ENCODE measurements around the gene MEF2C. TPM values are rescaled to one million over a fixed set of nuclear protein-coding genes. Genes with fewer than 3 reads are reported as not detected.

The MEF2C gene
- polyA plus RNA-seq, 4 donors, result 0.89 to 11.5 (median 5.9) TPM

DNA sequence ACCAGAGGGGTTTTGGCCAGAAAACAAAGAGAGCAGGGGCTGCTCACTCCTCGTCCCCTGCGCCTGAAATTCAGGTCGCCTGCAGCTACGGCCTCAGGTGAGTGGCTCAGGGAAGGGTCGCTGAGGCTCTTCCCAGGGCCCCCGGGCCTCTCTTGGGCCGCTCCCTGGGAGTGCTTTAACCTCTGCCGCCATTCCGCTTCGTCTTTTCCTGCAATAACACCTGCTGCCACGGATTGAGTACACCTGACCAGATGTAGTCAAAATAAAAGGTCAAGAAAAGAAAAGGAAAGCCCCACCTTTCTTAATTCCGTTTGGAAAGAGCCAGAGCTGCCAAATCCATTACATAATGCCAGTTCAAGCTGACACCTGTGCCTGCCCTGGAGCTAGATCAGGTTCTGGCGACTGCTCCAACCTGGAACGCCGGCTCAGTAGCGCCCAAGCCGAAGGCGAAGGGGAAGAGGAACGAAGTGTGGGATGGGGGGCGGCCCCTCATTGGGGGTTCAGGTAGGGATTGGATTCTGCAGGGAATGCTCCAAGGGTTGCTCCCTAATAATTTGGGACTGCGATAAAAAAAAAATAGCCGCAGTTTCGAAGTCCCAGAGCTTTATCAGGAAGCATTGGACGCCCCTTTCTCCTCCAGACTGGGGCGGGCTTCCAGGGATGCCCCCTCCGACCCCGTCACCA, 193.9 kb downstream of the MEF2C start:
- H3K27ac ChIP-seq (ENCODE audit: low read depth in 1 of 3, low read length in 2 of 3), result no peak overlapping the region
- no peak overlapping the region for H3K4me3 ChIP-seq (ENCODE audit: low read depth in 1 of 3, low read length in 3 of 3)
- H3K4me1 ChIP-seq (ENCODE audit: control insufficient read depth in 3 of 3, insufficient read depth in 2 of 3, low read depth in 1 of 3, low read length in 2 of 3), result peaks cover 0 to 15% (median 0%) of the 10 kb centered on the region in 3 donors
- no peaks in the 10 kb centered on the region for H3K36me3 ChIP-seq (ENCODE audit: control insufficient read depth in 3 of 3, insufficient read depth in 2 of 3, low read depth in 1 of 3, low read length in 3 of 3)
- WGBS, 3 donors, result 5 to 10% (median 6%) methylated on average over 27 of the region's 27 CpGs
- H3K27me3 ChIP-seq (ENCODE audit: control insufficient read depth in 3 of 3, insufficient read depth in 3 of 3, low read length in 3 of 3), result peaks cover 8 to 100% (median 60%) of the 10 kb centered on the region in 3 donors
- H3K9me3 ChIP-seq (ENCODE audit: control insufficient read depth in 2 of 2, insufficient read depth in 1 of 2, low read depth in 1 of 2, low read length in 1 of 2), result no peaks in the 10 kb centered on the region
- no peak for FAIRE-seq
- no peak for DNase-seq

DNA sequence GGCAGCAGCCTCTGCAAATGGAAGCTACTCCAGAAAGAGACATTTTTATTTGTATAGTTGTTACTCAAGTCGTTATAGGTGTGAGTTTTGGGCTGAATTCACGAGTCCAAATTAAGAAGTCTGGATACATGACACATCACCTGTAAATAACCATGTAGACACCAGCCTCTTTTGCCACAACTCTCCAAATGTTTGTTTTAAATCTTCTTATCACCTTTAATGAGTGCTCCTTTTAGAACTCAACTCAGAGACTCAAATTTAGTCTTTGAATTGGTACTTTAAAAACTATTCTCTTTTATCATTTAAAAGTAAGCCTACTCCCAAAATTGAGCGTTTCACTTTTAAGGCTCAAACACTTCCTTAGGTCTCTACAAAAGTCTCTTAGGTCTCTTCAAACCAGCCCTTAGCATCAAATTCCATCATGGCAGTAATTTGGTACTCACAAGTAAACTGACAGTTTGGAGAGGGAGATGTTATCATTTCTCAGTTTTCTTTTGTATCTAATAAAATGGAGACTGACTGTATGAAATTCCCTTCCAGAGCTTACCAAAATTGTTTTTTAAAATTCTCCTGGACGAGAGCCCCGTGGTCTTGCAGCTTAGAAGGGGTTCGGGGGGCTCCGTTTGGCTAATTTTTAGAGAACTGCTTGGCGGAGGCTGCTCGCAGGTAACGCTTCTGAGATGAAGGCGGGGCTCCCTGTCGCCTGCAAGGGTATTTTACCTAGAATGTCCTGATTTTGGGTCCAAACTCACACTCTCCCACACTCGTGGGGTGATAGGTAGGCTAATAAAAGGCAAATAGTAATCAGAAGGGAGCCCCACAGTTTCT, 194.6 kb downstream of the MEF2C start:
- Histone ChIP-seq H3K4me1 (ENCODE audit: control insufficient read depth in 3 of 3, insufficient read depth in 2 of 3, low read depth in 1 of 3, low read length in 2 of 3) (peaks cover 0 to 19% (median 0%) of the 10 kb centered on the region in 3 donors), H3K36me3 (ENCODE audit: control insufficient read depth in 3 of 3, insufficient read depth in 2 of 3, low read depth in 1 of 3, low read length in 3 of 3) (no peaks in the 10 kb centered on the region), H3K27me3 (ENCODE audit: control insufficient read depth in 3 of 3, insufficient read depth in 3 of 3, low read length in 3 of 3) (peaks cover 3 to 100% (median 61%) of the 10 kb centered on the region in 3 donors), H3K9me3 (ENCODE audit: control insufficient read depth in 2 of 2, insufficient read depth in 1 of 2, low read depth in 1 of 2, low read length in 1 of 2) (peaks cover 0 to 3% of the 10 kb centered on the region in 2 donors), H3K4me3 (ENCODE audit: low read depth in 1 of 3, low read length in 3 of 3) (no peak overlapping the region), H3K27ac (ENCODE audit: low read depth in 1 of 3, low read length in 2 of 3) (no peak overlapping the region)
- WGBS, 3 donors, result 7 to 11% (median 8%) methylated on average over 13 of the region's 13 CpGs
- no peak for FAIRE-seq
- no peak for DNase-seq

DNA sequence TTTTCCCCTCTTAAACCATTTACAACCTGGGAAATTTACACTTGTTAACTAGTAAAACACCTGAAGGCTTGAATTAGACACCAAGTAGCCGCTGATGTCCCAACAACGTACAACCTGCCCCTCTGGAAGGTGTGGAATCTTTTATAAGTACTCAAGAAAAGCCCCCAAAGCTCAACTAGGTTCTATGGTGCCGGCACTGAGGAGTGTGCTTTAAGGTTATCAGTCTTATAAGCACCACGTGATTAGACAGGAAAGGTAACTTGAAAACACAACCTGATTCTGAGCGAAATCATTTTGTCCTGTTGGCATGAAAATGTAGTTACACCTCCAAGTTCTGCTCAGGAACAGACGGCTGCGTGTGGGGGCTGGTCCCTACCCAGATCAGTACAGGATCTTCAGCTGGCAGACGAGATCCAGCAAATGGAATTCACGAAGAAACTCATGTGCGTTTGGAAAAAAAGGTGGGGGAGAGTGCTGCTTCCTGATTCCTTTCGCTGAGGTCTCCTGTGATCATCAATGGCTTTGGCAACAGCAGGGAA, 195.5 kb downstream of the MEF2C start:
- peaks cover 0 to 3% of the 10 kb centered on the region in 2 donors for H3K9me3 ChIP-seq (ENCODE audit: control insufficient read depth in 2 of 2, insufficient read depth in 1 of 2, low read depth in 1 of 2, low read length in 1 of 2)
- 3 to 8% (median 6%) methylated on average over 11 of the region's 11 CpGs for WGBS, 3 donors
- H3K36me3 ChIP-seq (ENCODE audit: control insufficient read depth in 3 of 3, insufficient read depth in 2 of 3, low read depth in 1 of 3, low read length in 3 of 3), result no peaks in the 10 kb centered on the region
- FAIRE-seq (no peak), DNase-seq (no peak)
- no peak overlapping the region for H3K27ac ChIP-seq (ENCODE audit: low read depth in 1 of 3, low read length in 2 of 3)
- H3K27me3 ChIP-seq (ENCODE audit: control insufficient read depth in 3 of 3, insufficient read depth in 3 of 3, low read length in 3 of 3), result peaks cover 3 to 99% (median 60%) of the 10 kb centered on the region in 3 donors
- H3K4me1 ChIP-seq (ENCODE audit: control insufficient read depth in 3 of 3, insufficient read depth in 2 of 3, low read depth in 1 of 3, low read length in 2 of 3), result peaks cover 0 to 19% (median 0%) of the 10 kb centered on the region in 3 donors
- H3K4me3 ChIP-seq (ENCODE audit: low read depth in 1 of 3, low read length in 3 of 3), result no peak overlapping the region

DNA sequence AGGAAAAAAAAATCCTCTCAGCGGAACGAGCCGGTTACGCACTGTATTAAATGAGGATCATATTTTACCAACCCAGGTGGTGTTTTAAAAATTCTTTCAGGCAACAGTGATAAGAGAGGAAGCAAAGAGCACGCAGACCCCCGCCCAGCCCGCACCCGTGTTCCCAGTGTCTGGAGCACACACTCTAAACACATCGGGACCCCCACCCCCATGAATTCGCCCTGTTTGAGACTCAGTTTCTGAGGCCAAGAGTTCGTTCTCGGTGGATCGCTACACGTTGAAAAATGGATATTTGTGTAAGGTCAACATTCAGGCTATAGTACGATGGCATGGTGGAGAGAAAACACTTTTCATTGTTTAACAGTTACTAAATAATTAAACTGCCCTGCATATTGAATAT, 196.3 kb downstream of the MEF2C start:
- Histone ChIP-seq H3K36me3 (ENCODE audit: control insufficient read depth in 3 of 3, insufficient read depth in 2 of 3, low read depth in 1 of 3, low read length in 3 of 3) (no peaks in the 10 kb centered on the region), H3K4me3 (ENCODE audit: low read depth in 1 of 3, low read length in 3 of 3) (no peak overlapping the region), H3K27me3 (ENCODE audit: control insufficient read depth in 3 of 3, insufficient read depth in 3 of 3, low read length in 3 of 3) (peaks cover under 1 to 97% (median 53%) of the 10 kb centered on the region in 3 donors), H3K4me1 (ENCODE audit: control insufficient read depth in 3 of 3, insufficient read depth in 2 of 3, low read depth in 1 of 3, low read length in 2 of 3) (peaks cover 0 to 19% (median 0%) of the 10 kb centered on the region in 3 donors), H3K27ac (ENCODE audit: low read depth in 1 of 3, low read length in 2 of 3) (no peak overlapping the region), H3K9me3 (ENCODE audit: control insufficient read depth in 2 of 2, insufficient read depth in 1 of 2, low read depth in 1 of 2, low read length in 1 of 2) (peaks cover 0 to 3% of the 10 kb centered on the region in 2 donors)
- WGBS, 3 donors, result 11 to 16% (median 12%) methylated on average over 15 of the region's 15 CpGs
- no peak for DNase-seq
- no peak for FAIRE-seq

DNA sequence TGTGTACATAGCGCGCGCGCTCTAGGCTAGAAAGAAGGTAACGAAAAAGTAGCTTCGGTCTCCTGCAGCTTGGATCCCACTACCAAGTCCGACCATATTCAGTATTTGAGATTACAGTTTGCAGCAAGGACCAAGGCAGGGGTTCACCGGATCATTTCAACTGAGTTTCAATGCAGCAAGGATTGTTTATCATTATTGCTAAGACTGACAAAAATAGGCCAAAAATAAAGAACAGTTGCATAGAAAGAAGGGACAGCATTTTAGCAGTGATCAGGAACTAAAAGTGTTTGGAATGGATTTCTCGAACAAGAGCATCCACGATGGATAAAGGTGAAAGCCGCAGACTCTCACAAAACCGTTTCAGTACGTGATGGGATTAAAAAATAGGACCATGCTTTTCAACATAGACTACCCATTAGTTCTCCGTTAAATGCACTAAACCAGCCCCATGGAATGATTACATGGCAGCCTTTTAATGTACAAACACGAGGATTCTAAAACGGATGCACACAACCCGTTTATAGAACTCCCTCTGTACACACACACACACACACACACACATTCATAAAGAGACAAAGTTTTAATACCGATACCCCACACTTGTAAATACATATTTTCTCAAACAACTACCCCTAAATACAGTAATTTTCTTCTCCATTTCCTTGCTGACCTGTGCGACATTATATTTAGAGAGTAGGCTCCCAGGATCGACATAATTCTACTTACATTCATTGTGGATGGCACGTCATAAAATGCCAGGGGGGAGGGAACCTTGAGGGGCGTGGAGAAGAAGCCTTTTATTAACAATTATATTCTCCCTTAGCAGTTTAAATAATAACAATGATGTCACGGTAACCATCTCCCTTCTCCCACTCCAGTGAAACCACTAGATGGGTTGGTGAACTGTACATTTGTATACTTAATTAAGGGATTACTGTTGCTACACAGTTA, 197.1 kb downstream of the MEF2C start:
- Histone ChIP-seq H3K27ac (ENCODE audit: low read depth in 1 of 3, low read length in 2 of 3) (no peak overlapping the region), H3K36me3 (ENCODE audit: control insufficient read depth in 3 of 3, insufficient read depth in 2 of 3, low read depth in 1 of 3, low read length in 3 of 3) (no peaks in the 10 kb centered on the region), H3K9me3 (ENCODE audit: control insufficient read depth in 2 of 2, insufficient read depth in 1 of 2, low read depth in 1 of 2, low read length in 1 of 2) (peaks cover 0 to 3% of the 10 kb centered on the region in 2 donors), H3K4me3 (ENCODE audit: low read depth in 1 of 3, low read length in 3 of 3) (no peak overlapping the region), H3K4me1 (ENCODE audit: control insufficient read depth in 3 of 3, insufficient read depth in 2 of 3, low read depth in 1 of 3, low read length in 2 of 3) (peaks cover 0 to 15% (median 0%) of the 10 kb centered on the region in 3 donors), H3K27me3 (ENCODE audit: control insufficient read depth in 3 of 3, insufficient read depth in 3 of 3, low read length in 3 of 3) (peaks cover 0 to 95% (median 55%) of the 10 kb centered on the region in 3 donors)
- DNase-seq, result no peak
- WGBS, 3 donors, result 10 to 11% (median 11%) methylated on average over 23 of the region's 23 CpGs
- FAIRE-seq, result no peak

DNA sequence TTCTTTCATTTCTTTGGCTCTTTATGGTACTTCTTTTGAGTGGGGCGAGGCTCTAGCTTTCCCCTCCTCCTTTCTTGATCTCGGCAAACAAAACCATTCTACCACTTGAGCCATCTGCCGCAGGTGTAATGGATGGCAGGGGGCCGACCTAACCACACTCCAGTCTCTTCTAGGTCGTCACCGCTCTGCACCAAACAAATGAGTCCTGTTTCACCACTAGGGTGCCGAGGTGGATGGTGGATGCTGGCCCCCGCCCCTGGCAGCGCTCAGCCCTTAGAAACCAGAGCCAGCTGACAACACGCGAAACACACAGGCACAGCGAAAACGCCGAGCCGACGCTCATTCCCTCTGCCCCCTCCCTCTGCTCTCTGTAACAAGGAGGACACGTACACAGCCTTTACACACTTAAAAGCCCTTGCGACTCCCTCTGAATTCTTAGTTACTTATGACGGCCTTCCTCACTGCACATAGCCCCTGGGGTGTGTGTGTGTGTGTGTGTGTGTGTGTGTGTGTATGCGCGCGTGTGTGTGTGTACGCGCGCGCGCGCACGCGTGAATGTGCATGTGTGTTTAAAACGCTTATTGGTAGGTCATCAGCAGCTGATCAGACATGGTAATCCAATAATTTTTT, 199.4 kb downstream of the MEF2C start:
- 3 to 6% (median 4%) methylated on average over 31 of the region's 31 CpGs for WGBS, 3 donors
- H3K27me3 ChIP-seq (ENCODE audit: control insufficient read depth in 3 of 3, insufficient read depth in 3 of 3, low read length in 3 of 3), result peaks cover 0 to 95% (median 44%) of the 10 kb centered on the region in 3 donors
- DNase-seq (peak in 1 of 2 donors; percentile 42), FAIRE-seq (no peak)
- H3K9me3 ChIP-seq (ENCODE audit: control insufficient read depth in 2 of 2, insufficient read depth in 1 of 2, low read depth in 1 of 2, low read length in 1 of 2), result peaks cover 0 to 3% of the 10 kb centered on the region in 2 donors
- no peak overlapping the region for H3K4me3 ChIP-seq (ENCODE audit: low read depth in 1 of 3, low read length in 3 of 3)
- H3K27ac ChIP-seq (ENCODE audit: low read depth in 1 of 3, low read length in 2 of 3), result no peak overlapping the region
- H3K4me1 ChIP-seq (ENCODE audit: control insufficient read depth in 3 of 3, insufficient read depth in 2 of 3, low read depth in 1 of 3, low read length in 2 of 3), result peaks cover 0 to 4% (median 3%) of the 10 kb centered on the region in 3 donors
- no peaks in the 10 kb centered on the region for H3K36me3 ChIP-seq (ENCODE audit: control insufficient read depth in 3 of 3, insufficient read depth in 2 of 3, low read depth in 1 of 3, low read length in 3 of 3)

DNA sequence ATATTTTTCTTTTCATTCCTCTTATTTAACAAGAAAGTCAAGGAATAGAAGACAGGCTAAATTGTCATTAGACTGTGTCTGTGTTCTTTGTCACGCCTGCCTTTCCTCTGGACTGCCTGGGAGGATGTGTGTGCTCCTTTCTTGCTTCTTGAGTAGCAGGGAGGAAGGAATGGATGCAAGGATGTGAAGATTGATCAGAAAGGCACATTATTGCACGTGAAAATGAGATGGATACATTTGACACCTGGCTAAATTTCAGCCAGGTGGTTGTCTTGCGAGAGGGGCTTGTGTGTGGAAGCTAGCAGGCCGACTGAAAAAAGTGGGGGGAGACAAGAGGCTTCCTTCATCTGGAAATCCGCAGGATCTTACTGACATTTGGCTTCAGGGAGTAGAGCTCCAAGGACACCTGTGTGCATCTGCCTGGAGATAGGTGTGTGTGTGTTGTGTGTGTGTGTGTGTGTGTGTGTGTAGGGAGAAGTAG, 200.1 kb downstream of the MEF2C start:
- DNase-seq, result no peak
- 8 to 18% (median 9%) methylated on average over 5 of the region's 5 CpGs for WGBS, 3 donors
- H3K4me3 ChIP-seq (ENCODE audit: low read depth in 1 of 3, low read length in 3 of 3), result no peak overlapping the region
- H3K4me1 ChIP-seq (ENCODE audit: control insufficient read depth in 3 of 3, insufficient read depth in 2 of 3, low read depth in 1 of 3, low read length in 2 of 3), result peaks cover 0 to 4% (median 3%) of the 10 kb centered on the region in 3 donors
- H3K27me3 ChIP-seq (ENCODE audit: control insufficient read depth in 3 of 3, insufficient read depth in 3 of 3, low read length in 3 of 3), result peaks cover 3 to 95% (median 49%) of the 10 kb centered on the region in 3 donors
- no peak overlapping the region for H3K27ac ChIP-seq (ENCODE audit: low read depth in 1 of 3, low read length in 2 of 3)
- H3K9me3 ChIP-seq (ENCODE audit: control insufficient read depth in 2 of 2, insufficient read depth in 1 of 2, low read depth in 1 of 2, low read length in 1 of 2), result peaks cover 0 to 3% of the 10 kb centered on the region in 2 donors
- H3K36me3 ChIP-seq (ENCODE audit: control insufficient read depth in 3 of 3, insufficient read depth in 2 of 3, low read depth in 1 of 3, low read length in 3 of 3), result no peaks in the 10 kb centered on the region
- no peak for FAIRE-seq
